Measurements from ENCODE around the gene TACR3.
"Not testable (repeated sequence)": the region's sequence is repeated elsewhere in the genome, so short reads cannot be mapped to it uniquely, and the experiment has no call there.

Gene TACR3

GRCh38 chr4:103645991-103646390 is 73.8 kb downstream of the TACR3 start:
- TF ChIP-seq, protein P1, sequence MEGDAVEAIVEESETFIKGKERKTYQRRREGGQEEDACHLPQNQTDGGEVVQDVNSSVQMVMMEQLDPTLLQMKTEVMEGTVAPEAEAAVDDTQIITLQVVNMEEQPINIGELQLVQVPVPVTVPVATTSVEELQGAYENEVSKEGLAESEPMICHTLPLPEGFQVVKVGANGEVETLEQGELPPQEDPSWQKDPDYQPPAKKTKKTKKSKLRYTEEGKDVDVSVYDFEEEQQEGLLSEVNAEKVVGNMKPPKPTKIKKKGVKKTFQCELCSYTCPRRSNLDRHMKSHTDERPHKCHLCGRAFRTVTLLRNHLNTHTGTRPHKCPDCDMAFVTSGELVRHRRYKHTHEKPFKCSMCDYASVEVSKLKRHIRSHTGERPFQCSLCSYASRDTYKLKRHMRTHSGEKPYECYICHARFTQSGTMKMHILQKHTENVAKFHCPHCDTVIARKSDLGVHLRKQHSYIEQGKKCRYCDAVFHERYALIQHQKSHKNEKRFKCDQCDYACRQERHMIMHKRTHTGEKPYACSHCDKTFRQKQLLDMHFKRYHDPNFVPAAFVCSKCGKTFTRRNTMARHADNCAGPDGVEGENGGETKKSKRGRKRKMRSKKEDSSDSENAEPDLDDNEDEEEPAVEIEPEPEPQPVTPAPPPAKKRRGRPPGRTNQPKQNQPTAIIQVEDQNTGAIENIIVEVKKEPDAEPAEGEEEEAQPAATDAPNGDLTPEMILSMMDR (IDR thresholded peaks at IDR 0.05; ENCODE audit: borderline replicate concordance, insufficient read depth, low read depth, low read length): no peak
- H3K4me3 ChIP-seq (ENCODE audit: low read depth, low read length): no peak overlapping the region

- TF ChIP-seq, protein P1 (IDR thresholded peaks at IDR 0.05; ENCODE audit: borderline replicate concordance, insufficient read depth, low read depth, low read length): no peak
These were observed 85.5 kb downstream of the TACR3 start for GRCh38 chr4:103634236-103634635.

GRCh38 chr4:103626296-103626695 is 93.5 kb downstream of the TACR3 start:
- TF ChIP-seq, protein P1 (IDR thresholded peaks at IDR 0.05; ENCODE audit: borderline replicate concordance, insufficient read depth, low read depth, low read length): no peak
- no peak overlapping the region for H3K4me3 ChIP-seq (ENCODE audit: low read depth, low read length)

More at GRCh38 chr4:103634236-103634635, 85.5 kb downstream of the TACR3 start:
- no peak overlapping the region for H3K4me3 ChIP-seq (ENCODE audit: low read depth, low read length)

- TF ChIP-seq, protein P1 (IDR thresholded peaks at IDR 0.05; ENCODE audit: borderline replicate concordance, insufficient read depth, low read depth, low read length): no peak
- no peak overlapping the region for H3K4me3 ChIP-seq (ENCODE audit: low read depth, low read length)
These were observed 127.9 kb downstream of the TACR3 start for GRCh38 chr4:103591841-103592240.

DNA sequence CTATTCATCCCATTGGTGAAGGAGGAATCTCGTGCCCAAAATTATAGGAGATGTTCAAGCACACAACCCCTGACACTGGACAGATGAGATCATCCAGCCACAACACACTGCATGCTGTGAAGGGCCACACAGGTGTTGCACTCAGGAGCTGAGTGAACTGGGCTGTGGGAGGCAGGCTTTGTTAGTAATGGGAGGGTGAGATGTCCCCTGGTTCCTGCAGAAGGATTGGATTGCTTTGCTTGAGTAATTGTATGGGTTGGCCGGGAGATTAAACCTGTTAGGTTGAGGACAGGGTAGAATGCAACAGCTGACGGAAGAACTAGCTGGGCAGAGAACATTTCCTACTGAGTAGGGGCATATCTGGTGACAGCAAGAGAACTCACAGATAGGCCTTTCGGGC is 152.2 kb downstream of the TACR3 start:
- H3K4me3 ChIP-seq (ENCODE audit: low read depth, low read length): no peak overlapping the region
- TF ChIP-seq, protein P1 (IDR thresholded peaks at IDR 0.05; ENCODE audit: borderline replicate concordance, insufficient read depth, low read depth, low read length): no peak

DNA sequence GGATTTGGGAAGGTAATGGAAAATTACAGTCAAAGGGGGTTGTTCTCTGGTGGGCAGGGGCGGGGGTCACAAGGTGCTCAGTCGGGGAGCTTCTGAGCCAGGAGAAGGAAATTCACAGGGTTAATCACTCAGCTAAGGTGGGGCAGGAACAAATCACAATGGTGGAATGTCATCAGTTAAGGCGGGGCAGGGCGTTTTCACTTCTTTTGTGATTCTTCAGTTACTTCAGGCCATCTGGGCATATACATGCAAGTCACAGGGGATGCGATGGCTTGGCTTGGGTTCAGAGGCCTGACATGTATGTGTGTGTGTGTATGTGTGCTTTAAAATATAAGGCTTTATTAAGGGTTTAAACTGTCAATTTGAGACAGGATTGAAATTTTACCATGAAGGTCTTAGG is 160.6 kb downstream of the TACR3 start:
- H3K4me3 ChIP-seq (ENCODE audit: low read depth, low read length): not testable (repeated sequence)

Measured in GM12875 (cell line).